Hematopoietic multipotent progenitor cell treated with erythropoietin and hydrocortisone succinate and interleukin-3 and kit ligand, for 8 days (in vitro differentiated cells): ENCODE data around the gene THSD4.
"Not testable (repeated sequence)": the region's sequence is repeated elsewhere in the genome, so short reads cannot be mapped to it uniquely, and the experiment has no call there.

Source experiments
- DNase-seq: peaks from one replicate; pipeline ENCODE4 v3.0.0-alpha.2; 2015

THSD4 gene

GRCh38 chr15:71712182-71712581 is 596.9 kb downstream of the THSD4 start:
- DNase-seq = no peak

GRCh38 chr15:71713191-71713809 is 598.0 kb downstream of the THSD4 start:
- DNase-seq = no peak

GRCh38 chr15:71715914-71716313 is 600.6 kb downstream of the THSD4 start:
- DNase-seq = no peak

GRCh38 chr15:71716990-71717389 is 601.7 kb downstream of the THSD4 start:
- no peak for DNase-seq

DNA sequence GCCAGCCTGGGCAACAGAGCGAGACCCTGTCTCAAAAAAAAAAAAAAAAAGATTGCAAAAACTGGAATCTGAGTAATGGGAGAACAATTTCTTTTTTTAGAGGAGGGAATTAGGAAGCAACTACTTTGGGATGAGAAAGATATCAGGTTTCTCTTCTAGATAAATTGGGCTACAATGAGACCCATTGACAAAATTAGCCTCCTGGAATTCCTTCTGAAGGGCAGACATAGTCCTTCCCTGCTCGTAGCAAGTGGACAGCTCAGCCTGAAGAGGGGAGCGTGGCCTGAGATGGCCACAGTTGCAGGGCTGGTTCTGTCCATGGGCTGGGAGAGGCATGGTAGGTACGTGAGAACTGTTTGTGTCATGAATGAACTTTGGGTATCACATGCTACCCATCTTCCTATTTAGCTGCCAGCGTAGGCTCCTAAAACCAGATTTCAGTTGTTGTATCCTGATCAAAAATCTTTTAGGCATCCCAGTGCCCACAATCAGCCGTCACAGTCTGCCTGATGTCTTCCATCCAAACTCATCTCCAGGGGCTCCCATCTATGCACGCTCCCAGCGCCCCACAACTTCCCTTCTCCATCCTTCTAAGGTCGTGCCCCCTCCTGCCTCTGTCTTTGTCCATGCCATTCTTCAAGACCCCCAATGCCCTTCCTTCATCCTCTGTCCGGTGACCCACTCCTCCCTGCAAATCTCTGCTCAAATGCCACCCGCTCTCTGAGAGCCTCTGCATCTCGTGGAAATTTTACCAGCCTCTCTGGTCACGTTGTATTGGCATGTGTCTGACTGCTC is 603.0 kb downstream of the THSD4 start:
- DNase-seq = no peak

DNA sequence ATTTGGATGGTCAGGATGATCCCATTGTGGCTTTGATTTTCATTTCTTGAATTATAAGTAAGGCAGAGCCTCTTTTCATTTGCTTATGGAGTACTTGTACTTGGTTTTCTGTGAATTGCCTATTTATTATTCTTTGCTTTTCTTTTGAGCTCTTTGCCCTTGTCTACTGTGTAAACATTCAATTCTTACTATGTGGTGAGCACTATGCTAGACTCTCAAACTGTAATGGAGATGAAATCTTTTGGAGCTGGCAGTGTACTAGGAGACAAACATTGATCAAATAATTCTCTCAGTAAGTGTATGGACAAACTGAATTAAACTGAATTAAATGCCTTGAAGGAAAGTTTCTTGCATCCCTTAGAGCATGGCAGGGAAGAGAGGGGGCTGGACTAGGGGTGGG is 608.1 kb downstream of the THSD4 start:
- no peak for DNase-seq

GRCh38 chr15:71725207-71725955 is 610.1 kb downstream of the THSD4 start:
- DNase-seq = not testable (repeated sequence)

- no peak for DNase-seq
Measured at GRCh38 chr15:71728881-71729280, 613.6 kb downstream of the THSD4 start.

DNA sequence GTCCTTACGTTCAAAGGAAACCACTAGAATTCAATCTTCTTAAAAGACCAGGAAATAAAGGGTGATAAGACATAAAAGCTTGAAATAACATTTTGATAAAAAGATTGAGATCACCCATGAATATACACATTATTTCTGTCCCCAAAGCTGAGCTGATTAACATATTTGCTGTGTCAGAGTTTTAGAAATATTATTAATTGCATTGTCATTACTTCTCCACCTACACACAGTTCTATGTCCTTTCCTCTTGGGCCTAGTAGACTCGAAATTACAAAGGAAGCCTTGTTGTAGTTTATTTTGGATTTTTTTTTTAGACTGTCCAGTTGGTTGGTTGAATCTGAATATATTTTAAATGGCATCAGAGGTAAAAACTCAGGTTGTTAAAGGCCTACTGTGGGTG is 614.0 kb downstream of the THSD4 start:
- no peak for DNase-seq

DNA sequence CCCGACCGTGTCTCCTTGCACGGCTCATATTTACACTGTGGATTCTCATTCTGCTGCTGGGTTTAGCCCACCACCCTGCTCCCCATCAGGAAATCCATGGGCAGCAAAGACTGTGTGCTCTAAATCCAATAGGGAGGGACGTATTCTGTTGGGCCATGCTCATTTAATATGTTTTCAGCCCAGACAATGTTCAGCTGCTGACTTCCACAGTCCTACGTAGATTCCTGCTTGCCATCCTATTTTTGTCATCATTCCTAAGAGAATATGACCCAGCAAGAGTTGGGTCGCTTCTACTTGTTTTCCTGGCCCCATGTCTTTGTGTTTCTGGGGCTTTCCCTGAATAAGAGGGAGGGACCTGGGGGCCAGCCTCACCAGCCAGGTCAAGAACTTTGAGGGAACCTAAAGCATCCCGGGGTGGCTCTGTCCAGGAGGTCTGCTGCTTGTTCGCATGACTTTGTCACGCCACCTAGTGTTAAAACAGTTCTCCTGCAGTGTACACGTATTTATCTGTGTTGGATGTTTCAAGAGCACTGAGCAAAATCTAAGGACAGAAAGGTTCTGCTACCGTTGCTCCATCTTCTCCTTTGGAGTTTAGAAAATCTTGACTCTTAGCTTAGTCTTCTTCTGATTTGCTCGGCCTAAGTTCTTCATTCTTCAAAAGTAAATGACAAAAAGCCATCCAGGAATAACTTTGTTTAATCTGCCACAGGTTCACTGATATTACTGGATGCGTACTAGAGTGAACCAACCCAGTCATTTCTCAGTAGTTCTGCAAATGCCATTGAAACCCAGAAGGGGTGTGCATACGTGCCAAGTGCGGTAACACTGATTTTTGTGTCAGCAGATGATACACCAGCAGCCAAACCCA is 615.2 kb downstream of the THSD4 start:
- peak; percentile 59 for DNase-seq

- DNase-seq = no peak
Measured at GRCh38 chr15:71732636-71733035, 617.4 kb downstream of the THSD4 start.

GRCh38 chr15:71733122-71733521 is 617.9 kb downstream of the THSD4 start:
- no peak for DNase-seq

DNA sequence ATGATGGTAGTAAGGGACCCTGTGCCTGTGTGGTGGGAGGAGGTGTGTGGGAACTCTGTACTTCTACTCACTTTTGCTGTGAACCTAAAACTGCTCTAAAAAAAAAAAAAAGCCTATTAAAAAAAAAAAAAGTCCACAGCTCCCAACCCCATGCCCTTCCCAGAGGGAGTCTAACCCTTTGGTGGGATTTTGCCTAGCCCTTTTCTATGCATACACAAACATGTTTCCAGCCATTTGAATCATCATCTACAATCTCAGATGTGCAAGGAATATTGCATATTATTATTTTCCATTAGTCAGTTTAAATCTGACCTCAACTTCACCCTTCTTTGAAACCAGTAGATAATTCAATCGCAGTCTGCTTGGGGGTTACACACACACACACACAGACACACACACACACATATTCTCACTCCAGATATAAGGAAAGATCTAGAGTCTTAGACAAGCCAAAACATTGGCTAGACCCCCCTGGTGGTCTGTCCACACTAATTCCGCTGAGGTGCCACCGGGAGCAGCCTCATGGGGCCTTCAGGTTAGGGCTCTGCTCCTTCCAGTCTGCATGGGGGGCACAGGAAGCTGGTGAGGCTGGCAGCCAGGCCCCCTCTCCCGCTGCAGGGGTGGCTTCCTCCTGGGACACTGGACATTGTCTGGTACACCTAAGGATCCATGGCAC is 619.6 kb downstream of the THSD4 start:
- no peak for DNase-seq

DNA sequence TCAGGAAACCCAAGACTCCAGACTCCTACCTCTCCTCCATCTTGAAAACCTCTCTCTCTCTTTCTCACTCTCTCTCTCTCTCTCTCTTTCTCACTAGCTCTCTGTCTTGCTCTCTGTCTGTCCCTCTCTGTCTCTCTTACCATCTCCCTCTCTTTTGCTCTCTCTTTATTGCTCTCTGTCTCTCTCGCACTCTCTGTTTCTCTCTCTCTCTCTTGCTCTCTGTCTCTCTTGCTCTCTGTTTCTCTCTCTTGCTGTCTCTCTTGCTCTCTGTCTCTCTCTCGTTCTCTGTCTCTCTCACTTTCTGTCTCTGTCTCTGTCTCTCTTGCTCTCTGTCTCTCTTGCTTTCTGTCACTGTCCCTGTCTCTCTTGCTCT is 620.1 kb downstream of the THSD4 start:
- no peak for DNase-seq

DNA sequence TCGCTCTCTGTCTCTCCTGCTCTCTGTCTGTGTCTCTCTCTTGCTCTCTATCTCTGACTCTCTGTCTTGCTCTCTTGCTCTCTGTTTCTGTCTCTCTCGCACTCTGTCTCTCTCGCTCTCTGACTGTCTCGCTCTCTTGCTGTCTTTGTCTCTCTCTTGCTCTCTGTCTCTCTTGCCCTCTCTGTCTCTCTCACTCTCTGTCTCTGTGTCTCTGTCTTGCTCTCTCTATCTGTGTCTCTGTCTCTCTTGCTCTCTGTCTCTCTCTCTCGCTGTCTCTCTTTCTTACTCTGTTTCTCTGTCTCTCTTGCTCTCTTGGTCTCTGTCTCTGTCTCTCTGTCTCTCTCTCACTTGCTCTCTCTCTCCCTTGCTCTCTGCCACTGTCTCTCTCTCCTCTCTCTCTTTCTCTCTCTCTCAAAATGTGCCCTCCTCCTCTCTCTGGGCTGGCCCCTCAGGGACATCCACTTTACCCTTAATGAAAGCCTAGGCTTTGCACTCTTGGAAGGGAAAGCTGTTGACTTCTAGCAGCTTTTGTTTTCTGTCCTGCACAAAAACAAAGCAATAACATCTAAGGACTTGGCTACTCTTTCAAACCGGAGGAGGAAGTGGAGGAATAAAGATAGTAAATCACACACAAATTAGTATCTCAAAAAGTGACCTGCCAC is 621.1 kb downstream of the THSD4 start:
- no peak for DNase-seq

DNA sequence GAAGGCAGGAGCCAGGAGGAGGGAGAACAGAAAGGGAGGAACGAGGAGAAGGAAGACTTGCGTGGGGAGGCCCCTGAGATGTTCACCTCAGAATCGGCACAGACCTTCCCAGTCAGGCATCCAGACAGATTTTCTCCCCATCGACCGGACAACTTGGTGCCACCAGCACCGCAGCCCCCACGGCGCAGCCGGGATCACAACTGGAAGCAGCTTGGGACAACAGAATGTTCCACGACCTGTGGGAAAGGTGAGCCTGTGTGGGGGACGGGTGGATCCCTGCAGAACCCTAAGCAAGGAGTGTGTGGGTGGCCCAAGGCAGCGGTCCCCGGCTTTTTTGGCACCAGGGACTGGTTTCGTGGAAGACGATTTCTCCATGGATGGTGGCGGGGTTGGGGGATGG is 622.5 kb downstream of the THSD4 start:
- no peak for DNase-seq

- no peak for DNase-seq
Measured at GRCh38 chr15:71739355-71739754, 624.1 kb downstream of the THSD4 start.

GRCh38 chr15:71742964-71743363 is 627.7 kb downstream of the THSD4 start:
- no peak for DNase-seq

DNA sequence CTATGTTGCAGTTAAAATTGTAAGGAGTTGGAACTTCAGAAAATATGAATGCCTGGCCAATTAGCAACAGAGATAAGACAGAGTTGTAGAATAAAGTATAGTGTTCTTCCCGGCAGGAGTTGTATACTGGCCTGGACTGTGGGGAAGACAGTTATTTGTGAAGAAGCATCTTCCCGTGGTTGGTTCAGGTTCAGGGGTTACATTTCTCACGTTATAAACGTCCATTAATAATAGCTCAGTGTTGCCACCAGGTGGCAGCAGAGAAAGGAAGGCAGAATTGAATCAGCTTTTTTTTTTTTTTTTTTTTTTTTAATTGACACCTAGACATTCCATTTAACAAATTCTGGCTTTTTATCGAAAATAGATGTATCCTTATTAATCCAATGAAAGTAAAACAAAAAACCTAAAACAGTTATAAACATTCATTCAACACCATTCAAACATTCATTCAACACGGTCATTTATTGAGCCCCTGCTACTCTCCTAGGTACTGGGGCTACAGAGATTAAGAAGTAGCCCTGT is 628.7 kb downstream of the THSD4 start:
- peak; percentile 59 for DNase-seq

GRCh38 chr15:71746719-71747118 is 631.4 kb downstream of the THSD4 start:
- DNase-seq = no peak
